ENCODE measurements around the gene ANKEF1. TPM values are rescaled to one million over a fixed set of nuclear protein-coding genes. Genes with fewer than 3 reads are reported as not detected.

ANKEF1 gene
- total RNA-seq, 1 experiment from 2014 or later = 8.3 TPM

DNA sequence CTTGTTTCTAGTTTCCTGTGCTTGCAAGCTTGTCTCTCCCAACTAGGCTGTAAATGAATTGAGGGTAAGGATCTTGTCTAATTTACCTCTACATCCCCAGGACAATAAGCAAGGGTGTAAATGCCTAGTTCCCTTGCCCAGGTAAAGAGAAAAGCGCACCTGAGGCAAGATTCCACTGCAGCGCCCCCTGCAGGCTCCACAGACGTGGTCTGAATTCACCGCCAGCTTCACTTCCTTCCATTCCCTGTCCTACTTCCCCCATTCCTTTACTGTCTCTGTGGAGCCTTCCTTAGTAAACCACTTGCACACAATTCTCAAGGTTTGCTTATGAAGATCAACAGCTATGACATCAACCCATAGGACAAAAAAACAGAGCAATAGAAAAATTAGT is 42.3 kb downstream of the ANKEF1 start:
- DNase-seq = peak; percentile 62
- Histone ChIP-seq H4K91ac (ENCODE audit: insufficient read length, low read depth, low read length) (no peak overlapping the region), H2BK15ac (ENCODE audit: low read depth, low read length) (no peak overlapping the region), H2AK5ac (ENCODE audit: insufficient read length, low read length) (no peak overlapping the region), H2BK120ac (ENCODE audit: low read depth, low read length, poor library complexity, severe bottlenecking) (no peak overlapping the region), H3K27ac (ENCODE audit: insufficient read length, low read depth, low read length) (no peak overlapping the region), H3K79me2 (ENCODE audit: insufficient read depth, low read length) (no peaks in the 10 kb centered on the region), H3K4me1 (ENCODE audit: insufficient read depth, low read length) (no peaks in the 10 kb centered on the region), H3T11ph (ENCODE audit: low read length) (no peak overlapping the region), H3K56ac (ENCODE audit: insufficient read length, low read depth, low read length) (no peak overlapping the region), H3K27me3 (ENCODE audit: insufficient read depth, low read length) (no peaks in the 10 kb centered on the region), H3K4ac (ENCODE audit: low read depth, low read length) (no peak overlapping the region), H3K9ac (ENCODE audit: extremely low read depth, insufficient read length, low read length) (no peak overlapping the region), H3K14ac (ENCODE audit: insufficient read depth, low read length) (no peak overlapping the region), H2BK20ac (ENCODE audit: low read depth, low read length, poor library complexity, severe bottlenecking) (no peak overlapping the region), H3K23ac (ENCODE audit: insufficient read length, low read depth, low read length) (no peak overlapping the region), H4K20me1 (ENCODE audit: control insufficient read depth, insufficient read depth, insufficient read length) (no peaks in the 10 kb centered on the region), H4K5ac (ENCODE audit: insufficient read length, low read depth, low read length) (no peak overlapping the region), H2BK12ac (ENCODE audit: insufficient read length, low read depth, low read length) (no peak overlapping the region), H3K23me2 (ENCODE audit: insufficient read length, low read depth, low read length, poor library complexity, severe bottlenecking) (no peaks in the 10 kb centered on the region), H2BK5ac (ENCODE audit: insufficient read length, low read length) (no peak overlapping the region), H3K4me2 (ENCODE audit: insufficient read depth, insufficient read length, low read length) (no peak overlapping the region), H4K8ac (replicated peaks; ENCODE audit: insufficient read length, low read depth, low read length) (no peak overlapping the region), H3K18ac (ENCODE audit: insufficient read length, low read depth, low read length) (no peak overlapping the region), H3K79me1 (ENCODE audit: insufficient read depth, low read depth, low read length, poor library complexity, severe bottlenecking) (no peaks in the 10 kb centered on the region), H2AFZ (ENCODE audit: low read length) (no peak overlapping the region), H3K9me3 (ENCODE audit: control insufficient read depth, low read depth, low read length) (no peaks in the 10 kb centered on the region)
- Mint-ChIP-seq H3K27ac (no peak overlapping the region), H3K27me3 (ENCODE audit: low read depth) (no peaks in the 10 kb centered on the region; the same call in 1 of the 2 replicates), H3K4me1 (no peaks in the 10 kb centered on the region), H3K4me3 (no peak overlapping the region), H3K36me3 (ENCODE audit: insufficient read depth in 1 of 3, low read depth in 3 of 3) (no peaks in the 10 kb centered on the region), H3K9me3 (no peaks in the 10 kb centered on the region; a peak in 1 of 5 replicates)
- TF ChIP-seq, protein P1, sequence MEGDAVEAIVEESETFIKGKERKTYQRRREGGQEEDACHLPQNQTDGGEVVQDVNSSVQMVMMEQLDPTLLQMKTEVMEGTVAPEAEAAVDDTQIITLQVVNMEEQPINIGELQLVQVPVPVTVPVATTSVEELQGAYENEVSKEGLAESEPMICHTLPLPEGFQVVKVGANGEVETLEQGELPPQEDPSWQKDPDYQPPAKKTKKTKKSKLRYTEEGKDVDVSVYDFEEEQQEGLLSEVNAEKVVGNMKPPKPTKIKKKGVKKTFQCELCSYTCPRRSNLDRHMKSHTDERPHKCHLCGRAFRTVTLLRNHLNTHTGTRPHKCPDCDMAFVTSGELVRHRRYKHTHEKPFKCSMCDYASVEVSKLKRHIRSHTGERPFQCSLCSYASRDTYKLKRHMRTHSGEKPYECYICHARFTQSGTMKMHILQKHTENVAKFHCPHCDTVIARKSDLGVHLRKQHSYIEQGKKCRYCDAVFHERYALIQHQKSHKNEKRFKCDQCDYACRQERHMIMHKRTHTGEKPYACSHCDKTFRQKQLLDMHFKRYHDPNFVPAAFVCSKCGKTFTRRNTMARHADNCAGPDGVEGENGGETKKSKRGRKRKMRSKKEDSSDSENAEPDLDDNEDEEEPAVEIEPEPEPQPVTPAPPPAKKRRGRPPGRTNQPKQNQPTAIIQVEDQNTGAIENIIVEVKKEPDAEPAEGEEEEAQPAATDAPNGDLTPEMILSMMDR (conservative IDR thresholded peaks at IDR 0.05) = peak; percentile 90
- no CpG with 5 or more reads among the region's 4 CpGs for WGBS (ENCODE audit: extremely low coverage, insufficient read length, low lambda C conversion rate)

All from H9 (cell line).